ENCODE measurements around the gene ARL6IP4. TPM values are rescaled to one million over a fixed set of nuclear protein-coding genes. Genes with fewer than 3 reads are reported as not detected.

The ARL6IP4 gene
- total and polyA plus RNA-seq, 2 of the 4 experiments (the other 2 are of a cell fraction) = 161 to 254 TPM

DNA sequence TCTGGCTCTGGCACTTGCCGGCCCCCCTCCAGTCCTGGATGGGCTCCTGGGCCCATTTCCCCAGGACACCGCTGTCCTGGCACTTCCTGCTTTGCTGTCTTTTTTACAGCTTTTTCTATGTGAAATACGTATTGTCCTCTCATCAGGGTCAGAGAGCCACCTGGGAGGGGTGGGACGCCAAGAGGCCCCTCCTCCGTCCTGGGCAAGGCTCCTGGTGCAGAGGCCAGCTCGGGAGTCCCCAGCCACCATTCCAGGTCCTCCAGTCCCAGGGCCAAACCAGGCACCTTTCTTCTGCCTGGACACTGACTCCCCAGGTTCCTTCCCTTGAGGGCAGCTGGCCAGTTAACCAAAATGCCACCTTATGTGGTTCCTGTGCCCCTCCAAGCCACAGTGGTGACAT is 22.8 kb downstream of the ARL6IP4 start:
- intact Hi-C loops (cut with micrococcal nuclease) = no loop called here
- H2AFZ ChIP-seq (replicated peaks; ENCODE audit: low read length, poor library complexity) = no peak overlapping the region
- H3K27me3 ChIP-seq (ENCODE audit: control insufficient read depth, insufficient read depth, low read length) = no peaks in the 10 kb centered on the region
- no peak overlapping the region for H3K9ac ChIP-seq (ENCODE audit: low read depth, low read length)
- no peaks in the 10 kb centered on the region for H4K20me1 ChIP-seq (ENCODE audit: insufficient read depth, low read length)
- no peak overlapping the region for H2BK20ac ChIP-seq (ENCODE audit: low read depth, low read length)
- no peak overlapping the region for H4K5ac ChIP-seq (ENCODE audit: low read depth, low read length)
- H4K91ac ChIP-seq (ENCODE audit: insufficient read depth, low read depth, low read length) = no peak overlapping the region
- DNase-seq (no peak), ATAC-seq (ENCODE audit: low read depth) (no peak)
- no peak overlapping the region for H2BK120ac ChIP-seq (ENCODE audit: low read depth, low read length)
- H3K27ac ChIP-seq (ENCODE audit: insufficient read depth, low read length) = no peak overlapping the region
- no peak overlapping the region for H3K23ac ChIP-seq (ENCODE audit: low read depth, low read length)
- TF ChIP-seq NFE2L2 (IDR thresholded peaks at IDR 0.05; ENCODE audit: low read depth, low read length) = no peak
- TF ChIP-seq SMC3 (IDR thresholded peaks at IDR 0.05; ENCODE audit: low read depth, low read length) = no peak
- no peak for TF ChIP-seq CHD1 (IDR thresholded peaks at IDR 0.05; ENCODE audit: low read depth, low read length)
- no peak for TF ChIP-seq RAD21 (IDR thresholded peaks at IDR 0.05; ENCODE audit: low read length)
- TF ChIP-seq POLR2A (IDR thresholded peaks at IDR 0.05; ENCODE audit: low read depth, low read length) = no peak
- no peak for TF ChIP-seq BHLHE40 (IDR thresholded peaks at IDR 0.05; ENCODE audit: low read depth, low read length)
- TF ChIP-seq RFX5 (IDR thresholded peaks at IDR 0.05; ENCODE audit: low read depth, low read length) = no peak
- TF ChIP-seq, protein P1, sequence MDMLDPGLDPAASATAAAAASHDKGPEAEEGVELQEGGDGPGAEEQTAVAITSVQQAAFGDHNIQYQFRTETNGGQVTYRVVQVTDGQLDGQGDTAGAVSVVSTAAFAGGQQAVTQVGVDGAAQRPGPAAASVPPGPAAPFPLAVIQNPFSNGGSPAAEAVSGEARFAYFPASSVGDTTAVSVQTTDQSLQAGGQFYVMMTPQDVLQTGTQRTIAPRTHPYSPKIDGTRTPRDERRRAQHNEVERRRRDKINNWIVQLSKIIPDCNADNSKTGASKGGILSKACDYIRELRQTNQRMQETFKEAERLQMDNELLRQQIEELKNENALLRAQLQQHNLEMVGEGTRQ (IDR thresholded peaks at IDR 0.05; ENCODE audit: low read depth, low read length) = no peak
- TF ChIP-seq, protein P2, sequence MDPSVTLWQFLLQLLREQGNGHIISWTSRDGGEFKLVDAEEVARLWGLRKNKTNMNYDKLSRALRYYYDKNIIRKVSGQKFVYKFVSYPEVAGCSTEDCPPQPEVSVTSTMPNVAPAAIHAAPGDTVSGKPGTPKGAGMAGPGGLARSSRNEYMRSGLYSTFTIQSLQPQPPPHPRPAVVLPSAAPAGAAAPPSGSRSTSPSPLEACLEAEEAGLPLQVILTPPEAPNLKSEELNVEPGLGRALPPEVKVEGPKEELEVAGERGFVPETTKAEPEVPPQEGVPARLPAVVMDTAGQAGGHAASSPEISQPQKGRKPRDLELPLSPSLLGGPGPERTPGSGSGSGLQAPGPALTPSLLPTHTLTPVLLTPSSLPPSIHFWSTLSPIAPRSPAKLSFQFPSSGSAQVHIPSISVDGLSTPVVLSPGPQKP (IDR thresholded peaks at IDR 0.05; ENCODE audit: borderline replicate concordance, low read depth, low read length) = no peak
- TF ChIP-seq CEBPB (IDR thresholded peaks at IDR 0.05; ENCODE audit: low read depth, low read length) = no peak
- TF ChIP-seq MAFK (IDR thresholded peaks at IDR 0.05; ENCODE audit: low read depth, low read length) = no peak
- TF ChIP-seq MAZ (IDR thresholded peaks at IDR 0.05; ENCODE audit: borderline replicate concordance, low read depth, low read length) = no peak
- dilution Hi-C loops (cut with HindIII; ENCODE audit: low sequenced_read_pairs, unreplicated experiment) = no loop called here
- no peak overlapping the region for H2BK15ac ChIP-seq (ENCODE audit: low read depth, low read length)
- no peak overlapping the region for H3K4ac ChIP-seq (ENCODE audit: low read depth, low read length)
- peaks cover 28% of the 10 kb centered on the region for H3K36me3 ChIP-seq (ENCODE audit: control insufficient read depth, insufficient read depth, low read length)
- POLR2A ChIA-PET (ENCODE audit: unreplicated experiment) = no interaction called here
- in situ Hi-C loops (cut with MboI; ENCODE audit: low sequenced_read_pairs) = no loop called here
- H3K79me1 ChIP-seq (ENCODE audit: low read depth in 1 of 2, low read length in 2 of 2) = no peaks in the 10 kb centered on the region
- 0 out of 2 replicates have a peak, but pooled peaks cover 4% of the 10 kb centered on the region for H3K9me1 ChIP-seq (ENCODE audit: insufficient read depth, low read length)
- no peak overlapping the region for H3K18ac ChIP-seq (ENCODE audit: low read depth, low read length)
- H3K14ac ChIP-seq (replicated peaks; ENCODE audit: low read depth, low read length) = no peak overlapping the region
- H4K8ac ChIP-seq (ENCODE audit: low read depth in 2 of 2, low read length in 2 of 2) = no peak overlapping the region
- no peak overlapping the region for H2BK5ac ChIP-seq (ENCODE audit: low read depth, low read length, poor library complexity, severe bottlenecking)
- H3K4me1 ChIP-seq (ENCODE audit: control insufficient read depth, insufficient read depth, low read length) = 0 out of 2 replicates have a peak, but pooled peaks cover 3% of the 10 kb centered on the region
- H3K4me3 ChIP-seq (ENCODE audit: insufficient read depth, low read depth, low read length) = no peak overlapping the region
- no peak overlapping the region for H3K56ac ChIP-seq (ENCODE audit: extremely low read depth, insufficient read depth, low read length)
- BruUV-seq (replicated peaks) = no TSS peak
- no peaks in the 10 kb centered on the region for H3K9me3 ChIP-seq (ENCODE audit: control insufficient read depth, insufficient read depth, low read length)
- H2AK9ac ChIP-seq (replicated peaks; ENCODE audit: low read depth, low read length, poor library complexity) = no peak overlapping the region
- WGBS, 2 experiments (ENCODE audit: extremely low coverage in 2 of 2, insufficient read length in 1 of 2) = 92% methylated on average over 4 of the region's 6 CpGs; no CpG with 5 or more reads in 1 of the 2 experiments
- no peak overlapping the region for H3K4me2 ChIP-seq (ENCODE audit: low read depth, low read length)
- CTCF ChIA-PET = no interaction called here
- H2AK5ac ChIP-seq (ENCODE audit: low read depth, low read length) = no peak overlapping the region

All from IMR-90 (cell line).